HG03060 (cell line): ENCODE data around the gene TMED4.

Experiments
- ATAC-seq: cut with Tn5 transposase; IDR thresholded peaks from one replicate; pipeline ENCODE4 v1.9.1; 2021; ENCODE audit warnings: low read depth, moderate number of reproducible peaks; ENCODE audit not compliant: unreplicated experiment

The TMED4 gene

GRCh38 chr7:44547536-44548231 is 34.3 kb downstream of the TMED4 start:
- ATAC-seq, result no peak

GRCh38 chr7:44541876-44542610 is 40.0 kb downstream of the TMED4 start:
- no peak for ATAC-seq

DNA sequence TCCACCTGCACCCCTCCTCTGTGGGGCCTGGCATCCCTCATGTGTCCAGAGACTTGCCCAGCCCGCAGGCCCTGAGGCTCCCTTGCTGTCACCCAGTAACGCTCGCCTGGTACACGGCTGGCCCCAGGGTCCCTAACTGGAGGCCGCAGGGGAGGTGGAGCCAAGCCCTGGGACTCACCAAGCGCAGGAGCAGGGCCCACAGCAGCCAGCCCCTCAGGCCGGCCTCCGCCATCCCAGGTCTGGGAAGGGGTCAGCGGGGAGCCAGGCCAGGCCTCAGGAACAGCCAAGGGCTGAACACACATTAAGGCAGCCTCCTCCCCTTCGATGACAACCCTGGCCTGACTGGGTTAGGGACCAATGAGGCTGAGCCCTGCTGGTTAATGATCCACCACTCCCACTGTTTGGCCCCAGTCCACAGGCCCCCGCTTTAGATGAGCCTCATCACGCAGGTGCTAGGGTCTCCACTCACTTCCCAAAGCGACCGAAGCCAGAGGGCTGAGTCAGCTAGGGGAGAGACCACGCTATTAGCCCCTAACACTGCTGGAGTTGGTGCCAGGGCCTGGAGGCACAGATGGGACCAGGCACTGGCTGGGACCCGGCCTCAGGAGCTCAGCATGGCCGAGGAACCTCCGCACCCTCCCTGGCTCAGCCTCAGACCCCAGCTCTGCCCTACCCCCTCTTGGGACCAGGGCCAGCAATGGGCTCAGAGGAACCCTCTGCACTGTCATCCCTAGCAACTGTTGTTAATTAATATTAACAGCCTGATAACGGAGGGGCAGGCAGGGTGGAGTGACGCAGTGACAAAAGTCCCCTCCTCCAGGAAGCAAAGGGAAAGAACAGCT is 40.8 kb downstream of the TMED4 start, which contains the start of gene NPC1L1:
Gene NPC1L1 (minus strand): TSS at position 303 of the 842 bp plus-strand sequence. CDS start 71 bp downstream, at position 232.
- no peak for ATAC-seq

- ATAC-seq, result no peak
Observed at GRCh38 chr7:44540592-44541027, 41.4 kb downstream of the TMED4 start.

DNA sequence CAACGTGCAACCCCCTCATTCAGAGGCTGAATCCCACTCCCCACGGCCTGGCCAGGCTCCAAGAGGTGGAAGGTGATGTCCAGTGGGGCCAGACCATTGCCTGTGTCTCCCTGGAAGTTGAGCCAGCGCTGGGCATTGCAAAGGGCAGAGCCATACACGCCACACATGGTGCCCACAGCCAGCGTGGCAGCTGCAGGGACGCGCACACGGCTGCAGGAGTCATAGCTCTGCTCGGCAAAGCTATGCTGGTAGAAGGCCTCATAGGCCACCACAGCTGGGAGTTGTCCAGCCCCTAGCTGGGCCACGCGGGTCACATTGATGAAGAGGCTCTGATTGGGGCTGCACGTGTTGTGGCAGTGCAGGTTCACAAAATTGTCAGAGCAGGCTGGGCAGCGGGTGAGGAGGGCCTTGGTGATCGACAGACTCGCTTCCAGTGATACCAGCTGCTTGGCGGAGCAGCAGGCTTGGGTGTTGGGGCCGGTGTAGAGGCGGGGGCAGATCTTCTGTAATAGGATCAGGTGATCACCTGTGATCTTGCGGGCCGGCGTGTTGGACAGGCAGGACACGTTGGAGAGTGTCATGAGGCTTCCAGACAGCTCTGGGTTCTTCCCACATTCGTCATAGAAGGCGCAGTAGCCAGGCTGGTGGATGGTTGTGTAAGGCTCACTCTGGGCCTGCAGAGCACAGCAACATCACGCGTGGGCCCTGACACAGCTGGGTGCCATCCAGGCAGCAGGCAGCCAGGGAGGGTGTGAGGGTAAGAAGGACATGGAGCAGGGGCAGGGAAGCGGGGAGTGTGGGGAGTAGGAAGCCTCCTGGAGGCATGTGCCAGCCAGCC is 42.1 kb downstream of the TMED4 start:
- ATAC-seq, result no peak

GRCh38 chr7:44538798-44539668 is 43.0 kb downstream of the TMED4 start:
- no peak for ATAC-seq

- no peak for ATAC-seq
Observed at GRCh38 chr7:44538093-44538797, 43.8 kb downstream of the TMED4 start.

- ATAC-seq, result no peak
Observed at GRCh38 chr7:44537442-44537841, 44.6 kb downstream of the TMED4 start.

DNA sequence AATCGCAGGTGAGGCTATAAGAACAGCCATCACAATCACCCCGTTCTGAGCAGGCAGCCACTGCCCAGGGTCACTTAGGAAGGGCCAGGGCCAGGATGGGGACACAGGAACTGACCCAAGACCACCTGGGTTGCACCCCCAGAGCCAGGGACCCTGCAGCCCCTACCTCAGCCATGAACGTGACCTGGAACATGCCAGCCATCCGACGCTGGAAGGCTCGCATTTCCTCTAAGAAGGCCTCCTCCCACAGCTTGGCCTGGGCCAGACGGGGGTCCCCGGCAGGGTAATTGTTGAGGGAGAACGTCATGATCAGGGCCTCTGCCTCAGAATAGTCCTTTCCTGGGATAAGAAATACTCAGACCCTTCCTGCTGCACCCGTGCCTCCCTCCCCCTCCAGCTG is 45.9 kb downstream of the TMED4 start:
- no peak for ATAC-seq

GRCh38 chr7:44535348-44536064 is 46.5 kb downstream of the TMED4 start:
- no peak for ATAC-seq

DNA sequence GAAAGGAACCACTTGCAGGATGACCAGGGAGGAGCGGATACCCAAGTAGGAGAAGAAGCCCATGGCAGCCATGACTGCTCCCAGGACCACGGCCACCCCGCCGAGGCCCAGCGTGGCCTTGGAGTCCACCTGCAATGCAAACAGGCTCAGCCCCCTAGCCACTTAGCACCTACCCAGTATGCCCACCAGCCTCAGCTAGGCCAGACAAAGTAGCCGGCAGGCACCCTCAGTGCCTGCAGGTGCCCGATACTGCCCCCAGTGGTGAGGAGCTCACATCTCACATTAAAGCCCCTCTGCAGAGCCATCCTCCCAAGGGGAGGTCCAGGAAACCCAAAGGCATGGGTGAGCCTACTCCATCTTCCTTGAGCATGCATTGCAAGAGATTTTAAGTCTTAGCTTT is 47.5 kb downstream of the TMED4 start:
- ATAC-seq, result no peak

DNA sequence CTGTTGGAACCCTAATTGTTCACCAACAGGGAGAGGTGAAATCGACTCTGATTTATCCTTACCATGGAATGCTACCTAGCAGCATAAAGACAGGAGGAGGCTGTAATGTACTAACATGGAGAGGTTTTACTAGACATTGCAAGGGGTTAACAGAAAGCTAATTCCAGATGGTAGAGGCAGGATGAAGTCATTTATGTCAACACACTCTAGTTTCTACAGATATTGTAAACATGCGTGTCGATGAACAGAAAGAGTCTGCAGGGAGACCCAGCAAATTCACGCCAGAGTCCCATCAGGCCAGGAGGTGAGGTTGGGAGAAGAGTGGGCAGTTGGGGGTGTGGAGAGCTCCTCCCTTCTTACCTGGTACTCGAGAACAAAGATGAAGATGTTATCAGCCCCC is 47.9 kb downstream of the TMED4 start:
- no peak for ATAC-seq

GRCh38 chr7:44533301-44534055 is 48.6 kb downstream of the TMED4 start:
- no peak for ATAC-seq

- no peak for ATAC-seq
Observed at GRCh38 chr7:44531421-44532380, 50.3 kb downstream of the TMED4 start.

- no peak for ATAC-seq
Observed at GRCh38 chr7:44530990-44531389, 51.0 kb downstream of the TMED4 start.
